Measurements from ENCODE around the gene NSUN6.

- TF ChIP-seq EZH2phosphoT487 (IDR thresholded peaks at IDR 0.05; ENCODE audit: insufficient read depth, low read depth), result no peak
- TF ChIP-seq EZH2 (IDR thresholded peaks at IDR 0.05; ENCODE audit: insufficient read depth, poor library complexity, severe bottlenecking), result no peak
Observed at GRCh38 chr10:18689498-18689897, 38.1 kb upstream of the NSUN6 start.
